Lower leg skin (tissue), 3 donors: ENCODE results near the gene TMX3.

Experiments
- POLR2A ChIP-seq, 2 donors: fragments of 450-650 bp; IDR thresholded peaks; one replicate each; pipeline ENCODE4 v1.6.1; 2016 to 2017; ENCODE audit warnings: antibody characterized with exemption in 2 of 2, mild to moderate bottlenecking in 1 of 2, moderate library complexity in 1 of 2
- TF ChIP-seq, protein P1 (sequence below), 3 donors: fragments of 450-650 bp; IDR thresholded peaks; one replicate each; pipeline ENCODE4 v1.5.1; 2016; ENCODE audit warnings: antibody characterized with exemption in 3 of 3, mild to moderate bottlenecking in 3 of 3, moderate library complexity in 2 of 3

DNA sequence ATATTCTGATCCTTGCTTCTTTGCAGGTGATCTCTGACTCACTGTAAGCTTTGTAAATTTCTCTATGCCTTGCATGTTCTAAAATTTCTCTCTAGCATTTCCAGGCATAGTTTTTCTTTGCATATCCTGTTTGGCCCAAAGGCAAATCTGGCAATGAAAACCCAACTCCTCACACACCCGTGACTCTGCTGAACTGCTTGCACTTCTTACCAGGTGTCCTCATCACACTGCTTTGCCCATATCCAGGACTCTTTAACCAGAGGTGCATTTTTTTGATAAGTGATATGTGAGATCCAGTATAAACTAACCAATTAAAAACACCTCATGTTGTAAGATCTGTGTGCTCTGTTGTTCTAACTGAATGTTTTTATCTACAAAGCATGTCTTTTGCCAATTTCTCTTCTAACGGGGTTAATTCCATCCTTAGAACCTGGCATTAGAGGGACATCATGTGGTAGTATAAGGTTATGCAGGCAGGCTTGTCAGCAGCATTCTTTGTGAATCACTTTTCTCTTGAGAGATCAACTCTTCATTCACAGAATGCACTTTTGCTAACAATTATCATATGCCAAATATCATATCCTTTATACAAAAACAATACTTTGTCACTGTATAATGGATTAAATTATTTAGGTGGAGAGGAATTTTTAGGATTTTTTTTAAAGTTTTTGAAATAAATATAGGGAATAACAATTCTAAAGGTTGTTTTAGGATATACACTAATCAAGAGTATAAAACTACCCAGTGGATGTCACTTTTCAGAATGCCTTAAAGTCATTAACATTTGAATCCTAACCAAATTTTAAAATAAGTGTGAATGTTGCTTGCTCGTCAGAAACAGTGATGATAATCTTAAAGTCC is 20.8 kb upstream of the TMX3 start:
- TF ChIP-seq, protein P1, sequence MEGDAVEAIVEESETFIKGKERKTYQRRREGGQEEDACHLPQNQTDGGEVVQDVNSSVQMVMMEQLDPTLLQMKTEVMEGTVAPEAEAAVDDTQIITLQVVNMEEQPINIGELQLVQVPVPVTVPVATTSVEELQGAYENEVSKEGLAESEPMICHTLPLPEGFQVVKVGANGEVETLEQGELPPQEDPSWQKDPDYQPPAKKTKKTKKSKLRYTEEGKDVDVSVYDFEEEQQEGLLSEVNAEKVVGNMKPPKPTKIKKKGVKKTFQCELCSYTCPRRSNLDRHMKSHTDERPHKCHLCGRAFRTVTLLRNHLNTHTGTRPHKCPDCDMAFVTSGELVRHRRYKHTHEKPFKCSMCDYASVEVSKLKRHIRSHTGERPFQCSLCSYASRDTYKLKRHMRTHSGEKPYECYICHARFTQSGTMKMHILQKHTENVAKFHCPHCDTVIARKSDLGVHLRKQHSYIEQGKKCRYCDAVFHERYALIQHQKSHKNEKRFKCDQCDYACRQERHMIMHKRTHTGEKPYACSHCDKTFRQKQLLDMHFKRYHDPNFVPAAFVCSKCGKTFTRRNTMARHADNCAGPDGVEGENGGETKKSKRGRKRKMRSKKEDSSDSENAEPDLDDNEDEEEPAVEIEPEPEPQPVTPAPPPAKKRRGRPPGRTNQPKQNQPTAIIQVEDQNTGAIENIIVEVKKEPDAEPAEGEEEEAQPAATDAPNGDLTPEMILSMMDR (IDR thresholded peaks at IDR 0.05) = no peak
- TF ChIP-seq POLR2A (IDR thresholded peaks at IDR 0.05) = no peak
